ENCODE data around the gene TIGD2.

Gene TIGD2

GRCh38 chr4:89110986-89111832, at the start of gene TIGD2:
TIGD2 (plus strand) TSS chr4:89111533; CDS start chr4:89112975, 1,442 bp downstream.
- peak; percentile 37 for DNase-seq (ENCODE audit: low read depth)
- peak; percentile 76 for TF ChIP-seq CTCF (IDR thresholded peaks at IDR 0.05; ENCODE audit: control insufficient read depth, insufficient read depth, low read depth, low read length, missing control alignments)
- H3K4me3 ChIP-seq (ENCODE audit: control insufficient read depth, low read depth, low read length), result peak within 1 kb of the TSS; percentile 76

GRCh38 chr4:89064848-89065247, 46.5 kb upstream of the TIGD2 start:
- DNase-seq (ENCODE audit: low read depth), result no peak
- no peak for TF ChIP-seq CTCF (IDR thresholded peaks at IDR 0.05; ENCODE audit: control insufficient read depth, insufficient read depth, low read depth, low read length, missing control alignments)
- no peak overlapping the region for H3K4me3 ChIP-seq (ENCODE audit: control insufficient read depth, low read depth, low read length)

- no peak overlapping the region for H3K4me3 ChIP-seq (ENCODE audit: control insufficient read depth, low read depth, low read length)
- no peak for TF ChIP-seq CTCF (IDR thresholded peaks at IDR 0.05; ENCODE audit: control insufficient read depth, insufficient read depth, low read depth, low read length, missing control alignments)
- no peak for DNase-seq (ENCODE audit: low read depth)
Observed at GRCh38 chr4:89067417-89067816, 43.9 kb upstream of the TIGD2 start.

DNA sequence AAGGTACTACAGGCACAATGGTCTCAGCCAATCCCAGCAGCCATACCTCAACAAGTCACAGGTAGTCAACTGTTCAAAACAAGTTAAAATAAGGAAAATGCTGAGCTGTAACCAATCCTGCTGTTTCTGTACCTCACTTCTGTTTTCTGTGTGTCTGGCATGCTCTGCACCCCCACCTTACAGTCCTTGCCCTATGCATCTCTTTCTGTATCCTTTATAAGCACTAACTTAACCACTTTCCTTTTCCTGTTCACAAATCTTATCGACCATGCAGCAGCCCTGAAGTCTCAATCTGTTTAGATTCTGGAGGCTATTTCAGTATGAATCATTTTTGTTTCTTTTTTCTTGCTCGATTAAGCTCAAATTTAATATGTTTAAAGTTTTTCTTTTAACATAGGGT, 41.9 kb upstream of the TIGD2 start:
- TF ChIP-seq CTCF (IDR thresholded peaks at IDR 0.05; ENCODE audit: control insufficient read depth, insufficient read depth, low read depth, low read length, missing control alignments), result no peak
- no peak overlapping the region for H3K4me3 ChIP-seq (ENCODE audit: control insufficient read depth, low read depth, low read length)
- DNase-seq (ENCODE audit: low read depth), result no peak

DNA sequence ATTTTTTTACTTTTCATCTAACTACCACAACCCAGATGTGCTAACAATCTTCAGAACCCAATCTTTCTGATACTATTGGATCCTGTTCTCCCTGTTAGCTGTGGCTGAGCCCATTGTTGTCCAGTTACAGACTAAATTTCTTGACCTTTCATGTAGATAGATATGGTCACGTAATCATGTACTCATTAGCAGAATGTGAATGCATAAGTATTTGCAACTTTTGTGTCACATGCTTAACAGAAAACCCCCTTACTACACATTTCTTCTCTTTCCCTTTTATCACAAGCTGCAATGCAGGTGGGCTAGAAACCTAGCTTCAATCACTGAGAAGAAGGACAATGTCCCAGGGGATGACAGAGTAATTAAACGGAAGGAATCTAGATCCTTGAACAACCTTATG, 41.3 kb upstream of the TIGD2 start:
- DNase-seq (ENCODE audit: low read depth), result no peak
- no peak for TF ChIP-seq CTCF (IDR thresholded peaks at IDR 0.05; ENCODE audit: control insufficient read depth, insufficient read depth, low read depth, low read length, missing control alignments)
- H3K4me3 ChIP-seq (ENCODE audit: control insufficient read depth, low read depth, low read length), result no peak overlapping the region

DNA sequence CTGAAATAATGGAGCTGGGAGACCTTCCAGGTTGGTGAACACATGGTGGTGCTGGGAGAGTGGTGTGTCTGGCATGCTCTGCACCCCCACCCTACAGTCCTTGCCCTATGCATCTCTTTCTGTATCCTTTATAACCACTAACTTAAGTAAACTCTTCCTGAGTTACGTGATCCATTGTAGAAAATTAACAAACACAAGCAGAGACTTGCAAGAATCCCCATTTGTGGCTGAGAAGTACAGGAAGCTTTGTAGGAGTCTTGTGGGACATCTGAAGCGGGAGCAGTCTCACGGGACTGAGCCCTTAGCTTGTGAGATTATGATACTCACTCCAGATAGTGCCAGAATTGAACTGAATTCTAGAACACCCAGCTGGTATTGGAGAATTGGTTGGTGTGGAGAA, 40.0 kb upstream of the TIGD2 start:
- TF ChIP-seq CTCF (IDR thresholded peaks at IDR 0.05; ENCODE audit: control insufficient read depth, insufficient read depth, low read depth, low read length, missing control alignments), result no peak
- no peak for DNase-seq (ENCODE audit: low read depth)
- H3K4me3 ChIP-seq (ENCODE audit: control insufficient read depth, low read depth, low read length), result no peak overlapping the region

Data from AG09309 (cell line).